Measurements from ENCODE around the gene ABCG4.

The ABCG4 gene

GRCh38 chr11:119103793-119104192, 45.1 kb upstream of the ABCG4 start:
- H3K4me1 ChIP-seq (ENCODE audit: insufficient read depth, low read length, severe bottlenecking): peaks cover 43% of the 10 kb centered on the region
- no peaks in the 10 kb centered on the region for H3K27me3 ChIP-seq (ENCODE audit: insufficient read depth, low read length)
- peaks cover under 1% of the 10 kb centered on the region; the same call in 1 of the 2 replicates for H3K36me3 ChIP-seq (ENCODE audit: insufficient read depth, low read length)
- no peaks in the 10 kb centered on the region for H4K20me1 ChIP-seq (ENCODE audit: insufficient read depth, low read length)
- no peaks in the 10 kb centered on the region for H3K9me3 ChIP-seq (ENCODE audit: low read length)
- TF ChIP-seq EZH2 (IDR thresholded peaks at IDR 0.05; ENCODE audit: borderline replicate concordance, low read length): no peak
- H3K9ac ChIP-seq (ENCODE audit: low read length): no peak overlapping the region
- H3K79me2 ChIP-seq (ENCODE audit: insufficient read depth, low read length): no peaks in the 10 kb centered on the region
- H3F3A ChIP-seq (ENCODE audit: insufficient read depth, low read length): no peaks in the 10 kb centered on the region; the same call in 1 of the 2 replicates
- H3K9me2 ChIP-seq (ENCODE audit: low read depth, low read length): no peaks in the 10 kb centered on the region
- H2AFZ ChIP-seq (ENCODE audit: low read length): no peak overlapping the region
- H3K4me3 ChIP-seq (ENCODE audit: low read depth, low read length, poor library complexity, severe bottlenecking): no peak overlapping the region
- H3K4me2 ChIP-seq (ENCODE audit: low read length): no peak overlapping the region
- no peak overlapping the region for H3K27ac ChIP-seq (ENCODE audit: low read depth, low read length, poor library complexity, severe bottlenecking)

- H3K36me3 ChIP-seq (ENCODE audit: insufficient read depth, low read length): peaks cover 15% of the 10 kb centered on the region
- no peaks in the 10 kb centered on the region for H3K27me3 ChIP-seq (ENCODE audit: insufficient read depth, low read length)
- H4K20me1 ChIP-seq (ENCODE audit: insufficient read depth, low read length): no peaks in the 10 kb centered on the region
- H3K4me3 ChIP-seq (ENCODE audit: low read depth, low read length, poor library complexity, severe bottlenecking): peak within 1 kb of the TSS; percentile 98
- no peak within 1 kb of the TSS for H2AFZ ChIP-seq (ENCODE audit: low read length)
- peak within 1 kb of the TSS; percentile 99 for H3K4me2 ChIP-seq (ENCODE audit: low read length)
- no peaks in the 10 kb centered on the region for H3K9me3 ChIP-seq (ENCODE audit: low read length)
- H3F3A ChIP-seq (ENCODE audit: insufficient read depth, low read length): no peaks in the 10 kb centered on the region; the same call in 1 of the 2 replicates
- no peaks in the 10 kb centered on the region for H3K9me2 ChIP-seq (ENCODE audit: low read depth, low read length)
- H3K9ac ChIP-seq (ENCODE audit: low read length): peak within 1 kb of the TSS; percentile 96
- TF ChIP-seq CTCF (IDR thresholded peaks at IDR 0.05; ENCODE audit: low read length) (no peak), EZH2 (IDR thresholded peaks at IDR 0.05; ENCODE audit: borderline replicate concordance, low read length) (no peak)
- H3K4me1 ChIP-seq (ENCODE audit: insufficient read depth, low read length, severe bottlenecking): peaks cover 30% of the 10 kb centered on the region
- H3K79me2 ChIP-seq (ENCODE audit: insufficient read depth, low read length): no peaks in the 10 kb centered on the region
- peak within 1 kb of the TSS; percentile 82 for H3K27ac ChIP-seq (ENCODE audit: low read depth, low read length, poor library complexity, severe bottlenecking)
These were observed 42.0 kb upstream of the ABCG4 start, which contains the start of gene C2CD2L for GRCh38 chr11:119106564-119107537. Gene C2CD2L (plus strand): TSS chr11:119107344. CDS start chr11:119107742, 398 bp downstream.

- H3K27ac ChIP-seq (ENCODE audit: low read depth, low read length, poor library complexity, severe bottlenecking): peak overlapping the region; percentile 63
- no peaks in the 10 kb centered on the region for H3K79me2 ChIP-seq (ENCODE audit: insufficient read depth, low read length)
These were observed 41.2 kb upstream of the ABCG4 start for GRCh38 chr11:119107538-119108145.

More at GRCh38 chr11:119107538-119108145, 41.2 kb upstream of the ABCG4 start:
- H2AFZ ChIP-seq (ENCODE audit: low read length): no peak overlapping the region
- peaks cover 27% of the 10 kb centered on the region for H3K4me1 ChIP-seq (ENCODE audit: insufficient read depth, low read length, severe bottlenecking)
- no peaks in the 10 kb centered on the region for H3K9me3 ChIP-seq (ENCODE audit: low read length)
- no peaks in the 10 kb centered on the region for H3K9me2 ChIP-seq (ENCODE audit: low read depth, low read length)
- TF ChIP-seq CTCF (IDR thresholded peaks at IDR 0.05; ENCODE audit: low read length) (no peak), EZH2 (IDR thresholded peaks at IDR 0.05; ENCODE audit: borderline replicate concordance, low read length) (no peak)
- no peaks in the 10 kb centered on the region; the same call in 1 of the 2 replicates for H3F3A ChIP-seq (ENCODE audit: insufficient read depth, low read length)
- no peaks in the 10 kb centered on the region for H4K20me1 ChIP-seq (ENCODE audit: insufficient read depth, low read length)
- H3K4me2 ChIP-seq (ENCODE audit: low read length): peak overlapping the region; percentile 99
- peaks cover 23% of the 10 kb centered on the region for H3K36me3 ChIP-seq (ENCODE audit: insufficient read depth, low read length)
- no peaks in the 10 kb centered on the region for H3K27me3 ChIP-seq (ENCODE audit: insufficient read depth, low read length)
- H3K4me3 ChIP-seq (ENCODE audit: low read depth, low read length, poor library complexity, severe bottlenecking): peak overlapping the region; percentile 98
- peak overlapping the region; percentile 96 for H3K9ac ChIP-seq (ENCODE audit: low read length)
